Neuronal stem cell (in vitro differentiated cells): Measurements from ENCODE around the gene TALDO1.

Experiments
- DNase-seq: peaks from one replicate; pipeline ENCODE4 v3.0.0-alpha.2; 2013; ENCODE audit warnings: low spot score
- H2AFZ ChIP-seq: one replicate; pipeline ENCODE4 v1.6.1; 2013; ENCODE audit warnings: mild to moderate bottlenecking, low read length, inconsistent platforms
- H2AK5ac ChIP-seq: 2 replicates; pipeline ENCODE4 v1.6.1; 2013; ENCODE audit warnings: low read depth, mild to moderate bottlenecking, inconsistent platforms, low read length, moderate library complexity, mixed read lengths
- H2BK120ac ChIP-seq: 2 replicates; pipeline ENCODE4 v1.6.1; 2013; ENCODE audit warnings: low read depth, mild to moderate bottlenecking, inconsistent platforms, low read length, moderate library complexity, mixed read lengths
- H2BK12ac ChIP-seq: one replicate; pipeline ENCODE4 v1.6.1; 2013; ENCODE audit warnings: low read length, inconsistent platforms
- H2BK15ac ChIP-seq: 2 replicates; pipeline ENCODE4 v1.6.1; 2013; ENCODE audit warnings: mild to moderate bottlenecking, low read length, inconsistent platforms, mixed read lengths
- H2BK5ac ChIP-seq: one replicate; pipeline ENCODE4 v1.6.1; 2013; ENCODE audit warnings: inconsistent platforms, mild to moderate bottlenecking, low read length, moderate library complexity
- H3K14ac ChIP-seq: one replicate; pipeline ENCODE4 v1.6.1; 2013; ENCODE audit warnings: low read length, inconsistent platforms
- H3K18ac ChIP-seq: 2 replicates; pipeline ENCODE4 v1.6.1; 2013; ENCODE audit warnings: low read length, inconsistent platforms
- H3K23ac ChIP-seq: 2 replicates; pipeline ENCODE4 v1.6.1; 2013; ENCODE audit warnings: low read depth, mild to moderate bottlenecking, mixed read lengths, low read length, inconsistent platforms; ENCODE audit not compliant: poor library complexity
- H3K27ac ChIP-seq: replicated peaks from 3 replicates; pipeline ENCODE4 v1.5.1; 2013; ENCODE audit warnings: low read length, inconsistent platforms
- H3K27me3 ChIP-seq, 3 experiments: 2 replicates each; pipeline ENCODE4 v1.6.1; 2013; ENCODE audit warnings: low read length in 3 of 3, mild to moderate bottlenecking in 2 of 3, inconsistent platforms in 1 of 3, low read depth in 1 of 3, mixed read lengths in 1 of 3, moderate library complexity in 1 of 3; ENCODE audit not compliant: control insufficient read depth in 3 of 3, insufficient read depth in 3 of 3
- H3K36me3 ChIP-seq, 2 donors: replicated peaks in 1 of 2; 2 replicates each; pipeline ENCODE4 v1.6.1; 2013; ENCODE audit warnings: low read length in 2 of 2; ENCODE audit not compliant: control insufficient read depth in 2 of 2, insufficient read depth in 2 of 2
- H3K4ac ChIP-seq: 2 replicates; pipeline ENCODE4 v1.6.1; 2013; ENCODE audit warnings: inconsistent platforms, mild to moderate bottlenecking, low read length, moderate library complexity
- H3K4me1 ChIP-seq, 2 donors: 1 replicate in 1 of 2; 2 replicates in 1 of 2; pipeline ENCODE4 v1.6.1; 2013; ENCODE audit warnings: low read length in 2 of 2, low read depth in 1 of 2; ENCODE audit not compliant: control insufficient read depth in 2 of 2, insufficient read depth in 1 of 2
- H3K4me2 ChIP-seq: one replicate; pipeline ENCODE4 v1.6.1; 2013; ENCODE audit warnings: mild to moderate bottlenecking, low read length, inconsistent platforms; ENCODE audit not compliant: insufficient read depth, poor library complexity, severe bottlenecking
- H3K4me3 ChIP-seq, 2 donors: 2 replicates each; pipeline ENCODE4 v1.5.1; 2013; ENCODE audit warnings: low read length in 2 of 2, mild to moderate bottlenecking in 2 of 2, inconsistent platforms in 1 of 2, moderate library complexity in 1 of 2
- H3K79me1 ChIP-seq: one replicate; pipeline ENCODE4 v1.6.1; 2013; ENCODE audit warnings: low read depth, mild to moderate bottlenecking, inconsistent platforms, low read length, moderate library complexity
- H3K9ac ChIP-seq: one replicate; pipeline ENCODE4 v1.6.1; 2013; ENCODE audit warnings: mild to moderate bottlenecking, low read depth, low read length, inconsistent platforms; ENCODE audit not compliant: poor library complexity
- H3K9me3 ChIP-seq, 2 donors: replicated peaks in 1 of 2; 2 replicates each; pipeline versions ENCODE3 to v1.6.1; 2013; ENCODE audit warnings: low read length in 2 of 2, mild to moderate bottlenecking in 2 of 2, inconsistent platforms in 1 of 2, low read depth in 1 of 2, mixed read lengths in 1 of 2, moderate library complexity in 1 of 2; ENCODE audit not compliant: control insufficient read depth in 2 of 2, insufficient read depth in 1 of 2
- H4K8ac ChIP-seq: one replicate; pipeline ENCODE4 v1.6.1; 2013; ENCODE audit warnings: low read depth, mild to moderate bottlenecking, inconsistent platforms, low read length, moderate library complexity
- H4K91ac ChIP-seq: one replicate; pipeline ENCODE4 v1.6.1; 2013; ENCODE audit warnings: low read length, low read depth, mild to moderate bottlenecking, inconsistent platforms; ENCODE audit not compliant: poor library complexity
- whole genome bisulfite sequencing, 2 donors: extraction: QIAGEN DNeasy Blood & Tissue Kit; methylation state at CpG; one replicate each; pipeline ENCODE4 v1.1.7; 2013; ENCODE audit warnings: missing lambda C conversion rate in 2 of 2, mixed read lengths in 1 of 2; ENCODE audit not compliant: insufficient read length in 2 of 2, insufficient replicate concordance in 1 of 2; ENCODE audit errors: extremely low coverage in 2 of 2; 5-methylcytosine and 5-hydroxymethylcytosine counted together

The TALDO1 gene

GRCh38 chr11:722346-722811, 24.9 kb upstream of the TALDO1 start:
- H3K79me1 ChIP-seq: no peaks in the 10 kb centered on the region
- peaks cover 3 to 11% of the 10 kb centered on the region in 2 donors for H3K4me1 ChIP-seq
- H3K36me3 ChIP-seq: no peaks in the 10 kb centered on the region
- no peak overlapping the region for H3K9ac ChIP-seq
- H3K27me3 ChIP-seq: peaks cover 6 to 76% (median 50%) of the 10 kb centered on the region in 3 experiments
- no CpG with 5 or more reads among the region's 20 CpGs for WGBS, 2 donors
- H2BK12ac ChIP-seq: peak overlapping the region; percentile 84
- H3K27ac ChIP-seq: no peak overlapping the region
- no peak overlapping the region for H2BK120ac ChIP-seq
- H2AFZ ChIP-seq: no peak overlapping the region
- peak overlapping the region; percentile 65 for H3K23ac ChIP-seq
- peak overlapping the region; percentile 97 for H2AK5ac ChIP-seq
- no peak overlapping the region for H4K8ac ChIP-seq
- no peak overlapping the region for H2BK5ac ChIP-seq
- peak overlapping the region; percentile 37 for H2BK15ac ChIP-seq
- no peak overlapping the region for H3K4me2 ChIP-seq
- DNase-seq: no peak
- peak overlapping the region; percentile 53 for H3K4ac ChIP-seq
- no peaks in the 10 kb centered on the region for H3K9me3 ChIP-seq
- peak overlapping the region; percentile 38 for H3K14ac ChIP-seq
- peak overlapping the region; percentile 83 for H3K18ac ChIP-seq
- H3K4me3 ChIP-seq: no peak overlapping the region
- H4K91ac ChIP-seq: peak overlapping the region; percentile 30

- Histone ChIP-seq H2BK12ac (no peak overlapping the region), H2AFZ (no peak overlapping the region), H3K4ac (no peak overlapping the region), H3K4me2 (no peak overlapping the region), H2BK15ac (peak overlapping the region; percentile 69), H3K9me3 (no peaks in the 10 kb centered on the region), H3K4me3 (no peak overlapping the region), H3K27me3 (peaks cover 6 to 82% (median 55%) of the 10 kb centered on the region in 3 experiments), H3K36me3 (no peaks in the 10 kb centered on the region), H3K79me1 (no peaks in the 10 kb centered on the region), H2AK5ac (no peak overlapping the region), H4K91ac (no peak overlapping the region), H3K18ac (no peak overlapping the region), H3K4me1 (peaks cover 6 to 14% of the 10 kb centered on the region in 2 donors), H2BK120ac (no peak overlapping the region), H4K8ac (no peak overlapping the region), H3K27ac (no peak overlapping the region), H3K23ac (no peak overlapping the region), H3K14ac (no peak overlapping the region), H2BK5ac (no peak overlapping the region), H3K9ac (no peak overlapping the region)
- no CpG with 5 or more reads among the region's 8 CpGs for WGBS, 2 donors
- no peak for DNase-seq
Measured at GRCh38 chr11:723120-723883, 24.0 kb upstream of the TALDO1 start.

DNA sequence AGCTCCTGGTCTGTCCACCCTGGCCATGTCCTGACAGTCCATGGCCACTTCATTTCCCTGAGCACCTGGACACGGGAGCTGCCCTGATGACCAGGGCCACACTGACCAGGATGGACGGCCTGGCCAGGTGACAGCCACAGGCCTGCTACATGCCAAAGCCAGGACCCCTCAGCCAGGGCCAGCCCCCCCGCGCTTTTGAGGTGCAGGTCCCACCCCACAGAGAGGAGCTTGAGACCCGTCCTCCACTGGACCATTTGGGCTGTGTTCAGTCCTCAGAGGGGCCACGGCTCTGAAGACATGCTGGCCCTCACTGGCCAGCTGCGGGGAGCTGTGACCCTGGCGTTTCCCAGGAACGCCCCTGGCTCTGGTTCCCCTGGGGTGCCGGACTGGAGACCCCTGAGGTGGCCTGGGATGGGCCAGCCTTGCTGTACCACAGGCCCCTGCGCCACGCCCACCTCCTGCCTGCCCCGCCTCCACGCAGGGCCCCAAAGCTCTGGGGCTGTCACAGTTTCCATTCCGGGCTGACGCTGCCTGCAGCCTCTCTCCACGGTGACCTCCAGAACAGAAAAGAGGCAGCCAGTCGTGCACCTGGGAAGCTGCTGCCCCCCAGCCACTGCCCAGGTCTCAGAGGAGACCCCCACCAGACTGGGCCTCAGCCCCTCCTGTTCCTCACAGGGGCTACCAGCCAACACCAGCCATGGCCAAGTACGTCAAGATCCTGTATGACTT, 23.1 kb upstream of the TALDO1 start:
- Histone ChIP-seq H4K8ac (peak overlapping the region; percentile 17), H3K9me3 (no peaks in the 10 kb centered on the region), H2BK12ac (peak overlapping the region; percentile 94), H3K4me2 (no peak overlapping the region), H3K4me3 (peak overlapping the region in 1 of 2 donors; percentile 31), H2BK5ac (peak overlapping the region; percentile 60), H2AFZ (no peak overlapping the region), H3K23ac (peak overlapping the region; percentile 44), H3K79me1 (no peaks in the 10 kb centered on the region), H3K4ac (no peak overlapping the region), H3K36me3 (no peaks in the 10 kb centered on the region), H2BK15ac (peak overlapping the region; percentile 69), H3K27ac (no peak overlapping the region), H3K27me3 (peaks cover 6 to 81% (median 54%) of the 10 kb centered on the region in 3 experiments), H3K4me1 (peaks cover 7 to 14% of the 10 kb centered on the region in 2 donors), H2AK5ac (peak overlapping the region; percentile 93), H2BK120ac (peak overlapping the region; percentile 67), H3K18ac (peak overlapping the region; percentile 64), H3K14ac (no peak overlapping the region), H4K91ac (no peak overlapping the region), H3K9ac (no peak overlapping the region)
- DNase-seq: no peak
- no CpG with 5 or more reads among the region's 19 CpGs for WGBS, 2 donors
